ENCODE measurements around the gene DENND2A.
"Not testable (repeated sequence)": the region's sequence is repeated elsewhere in the genome, so short reads cannot be mapped to it uniquely, and the experiment has no call there.

The DENND2A gene

GRCh38 chr7:140670343-140670935 lies 29.8 kb upstream of the DENND2A start:
- TF ChIP-seq MAX (IDR thresholded peaks at IDR 0.05; ENCODE audit: low read depth, low read length) (no peak), MYC (IDR thresholded peaks at IDR 0.05; ENCODE audit: low read depth, low read length) (no peak), CTCF (IDR thresholded peaks at IDR 0.05; ENCODE audit: low read depth, low read length) (no peak), POLR2A (IDR thresholded peaks at IDR 0.05; ENCODE audit: extremely low read depth, insufficient read length) (no peak)
- no peak for DNase-seq (ENCODE audit: low read depth)
- H3K4me3 ChIP-seq (ENCODE audit: low read depth, low read length) = no peak overlapping the region

- H3K4me3 ChIP-seq (ENCODE audit: low read depth, low read length); DNase-seq (ENCODE audit: low read depth): not testable (repeated sequence)
These were observed 29.2 kb upstream of the DENND2A start for GRCh38 chr7:140669862-140670261.

GRCh38 chr7:140669352-140669751 lies 28.7 kb upstream of the DENND2A start:
- TF ChIP-seq MYC (IDR thresholded peaks at IDR 0.05; ENCODE audit: low read depth, low read length) = no peak
- no peak for TF ChIP-seq POLR2A (IDR thresholded peaks at IDR 0.05; ENCODE audit: extremely low read depth, insufficient read length)
- no peak overlapping the region for H3K4me3 ChIP-seq (ENCODE audit: low read depth, low read length)
- DNase-seq (ENCODE audit: low read depth) = no peak

- no peak for TF ChIP-seq MYC (IDR thresholded peaks at IDR 0.05; ENCODE audit: low read depth, low read length)
- no peak for TF ChIP-seq CTCF (IDR thresholded peaks at IDR 0.05; ENCODE audit: low read depth, low read length)
- no peak for TF ChIP-seq MAX (IDR thresholded peaks at IDR 0.05; ENCODE audit: low read depth, low read length)
- no peak for TF ChIP-seq POLR2A (IDR thresholded peaks at IDR 0.05; ENCODE audit: extremely low read depth, insufficient read length)
- no peak overlapping the region for H3K4me3 ChIP-seq (ENCODE audit: low read depth, low read length)
- no peak for DNase-seq (ENCODE audit: low read depth)
These were observed 28.0 kb upstream of the DENND2A start for GRCh38 chr7:140668641-140669040.

- H3K4me3 ChIP-seq (ENCODE audit: low read depth, low read length) = no peak overlapping the region
- DNase-seq (ENCODE audit: low read depth) = no peak
- TF ChIP-seq MYC (IDR thresholded peaks at IDR 0.05; ENCODE audit: low read depth, low read length) (no peak), MAX (IDR thresholded peaks at IDR 0.05; ENCODE audit: low read depth, low read length) (no peak), CTCF (IDR thresholded peaks at IDR 0.05; ENCODE audit: low read depth, low read length) (no peak), POLR2A (IDR thresholded peaks at IDR 0.05; ENCODE audit: extremely low read depth, insufficient read length) (no peak)
These were observed 26.9 kb upstream of the DENND2A start for GRCh38 chr7:140667476-140667875.

GRCh38 chr7:140662938-140663337 lies 22.3 kb upstream of the DENND2A start:
- not testable (repeated sequence) for H3K4me3 ChIP-seq (ENCODE audit: low read depth, low read length); DNase-seq (ENCODE audit: low read depth)

- no peak overlapping the region for H3K4me3 ChIP-seq (ENCODE audit: low read depth, low read length)
- no peak for DNase-seq (ENCODE audit: low read depth)
- no peak for TF ChIP-seq MAX (IDR thresholded peaks at IDR 0.05; ENCODE audit: low read depth, low read length)
- no peak for TF ChIP-seq CTCF (IDR thresholded peaks at IDR 0.05; ENCODE audit: low read depth, low read length)
- TF ChIP-seq MYC (IDR thresholded peaks at IDR 0.05; ENCODE audit: low read depth, low read length) = no peak
- TF ChIP-seq POLR2A (IDR thresholded peaks at IDR 0.05; ENCODE audit: extremely low read depth, insufficient read length) = no peak
These were observed 20.5 kb upstream of the DENND2A start for GRCh38 chr7:140661124-140661523.

Data from NB4 (cell line).